GM12878 (cell line): ENCODE results near the gene LHX5. TPM values are rescaled to one million over a fixed set of nuclear protein-coding genes. Genes with fewer than 3 reads are reported as not detected.

Experiments used
- ATAC-seq: fragments of 200-7000 bp; cut with Tn5 transposase; 3 replicates; pipeline ENCODE4 v1.9.1; 2020; ENCODE audit warnings: mild to moderate bottlenecking, moderate library complexity
- BruUV-seq: library from RNA; stranded (reverse); fragments of 400-500 nt; replicated peaks from 2 replicates; lab custom pipeline; 2021; lab: Mats Ljungman, UMichigan
- CTCF ChIA-PET: fragments of 300-600 bp; sonication (Branson Sonifier 250); formaldehyde crosslinking; extraction: SDS; loops from one replicate; lab custom pipeline; 2021; ENCODE audit warnings: inconsistent platforms; lab: Yijun Ruan, JAX
- POLR2A ChIA-PET: fragments of 350-600 bp; formaldehyde crosslinking; extraction: SDS; loops from one replicate; lab custom pipeline; 2021; ENCODE audit warnings: inconsistent platforms; lab: Charles Lee
- RAD21 ChIA-PET: fragments of 300-600 bp; sonication (Branson Sonifier 250); formaldehyde crosslinking; loops from one replicate; lab custom pipeline; 2023; ENCODE audit warnings: antibody characterized with exemption; ENCODE audit not compliant: unreplicated experiment; lab: Charles Lee
- SMC1A ChIA-PET: fragments of 300-600 bp; sonication (Branson Sonifier 250); formaldehyde crosslinking; loops from one replicate; lab custom pipeline; 2023; ENCODE audit not compliant: unreplicated experiment, uncharacterized antibody; lab: Charles Lee
- DNase-seq: peaks from one replicate; pipeline ENCODE4 v3.0.0-alpha.2; 2011; ENCODE audit warnings: low read depth, low spot score
- FAIRE-seq: peaks from 3 replicates; lab custom pipeline; 2011; peaks lifted over from hg19 to GRCh38; lab: Jason Lieb, UNC
- H2AFZ ChIP-seq: 2 replicates; pipeline ENCODE4 v1.6.0; 2011; ENCODE audit warnings: low read depth, low read length, control low read depth; ENCODE audit not compliant: control insufficient read depth
- H3K27ac ChIP-seq: 2 replicates; pipeline ENCODE4 v1.5.1; 2011; ENCODE audit warnings: control low read depth; ENCODE audit not compliant: control insufficient read depth, insufficient read depth
- H3K27me3 ChIP-seq, 2 experiments: replicated peaks in 1 of 2; 2 replicates each; pipeline versions ENCODE4 v1.6.0 to v1.6.1; 2011; ENCODE audit warnings: low read length in 1 of 2; ENCODE audit not compliant: control insufficient read depth in 2 of 2, insufficient read depth in 2 of 2
- H3K36me3 ChIP-seq, 2 experiments: 2 replicates each; pipeline ENCODE4 v1.5.1; 2011; ENCODE audit warnings: low read length in 1 of 2; ENCODE audit not compliant: control insufficient read depth in 2 of 2, insufficient read depth in 2 of 2
- H3K4me1 ChIP-seq: 2 replicates; pipeline ENCODE4 v1.6.1; 2011; ENCODE audit warnings: mild to moderate bottlenecking, low read length, moderate library complexity, mixed read lengths; ENCODE audit not compliant: control insufficient read depth, insufficient read depth
- H3K4me2 ChIP-seq: 2 replicates; pipeline ENCODE4 v1.6.0; 2011; ENCODE audit warnings: control low read depth; ENCODE audit not compliant: control insufficient read depth, insufficient read depth
- H3K4me3 ChIP-seq: fragments of 200-600 bp; sonication (generic); 2 replicates; pipeline ENCODE4 v1.5.1; 2016
- H3K79me2 ChIP-seq: 2 replicates; pipeline ENCODE4 v1.6.0; 2011; ENCODE audit warnings: low read length; ENCODE audit not compliant: control insufficient read depth, insufficient read depth
- H3K9ac ChIP-seq: 2 replicates; pipeline ENCODE4 v1.8.0; 2011; ENCODE audit warnings: low read length, control low read depth, mixed read lengths; ENCODE audit not compliant: control insufficient read depth, insufficient read depth
- H3K9me3 ChIP-seq: replicated peaks from 3 replicates; pipeline ENCODE4 v1.5.1; 2011; ENCODE audit warnings: mild to moderate bottlenecking, low read length; ENCODE audit not compliant: control insufficient read depth, insufficient read depth
- H4K20me1 ChIP-seq: 2 replicates; pipeline ENCODE4 v1.6.0; 2011; ENCODE audit not compliant: control insufficient read depth, insufficient read depth
- ASH2L ChIP-seq: fragments of 300-600, 200-600 bp; sonication (generic); IDR thresholded peaks from 2 replicates; pipeline ENCODE4 v1.6.1; 2017; ENCODE audit warnings: low read depth, mild to moderate bottlenecking, borderline replicate concordance
- BMI1 ChIP-seq: fragments of 450-650 bp; IDR thresholded peaks from 2 replicates; pipeline ENCODE4 v1.6.1; 2016; ENCODE audit warnings: mild to moderate bottlenecking, moderate library complexity, borderline replicate concordance
- CREB1 ChIP-seq: IDR thresholded peaks from 2 replicates; pipeline ENCODE4 v1.6.1; 2012; ENCODE audit warnings: low read depth, mild to moderate bottlenecking, inconsistent platforms
- FOXM1 ChIP-seq: IDR thresholded peaks from 2 replicates; pipeline ENCODE4 v1.6.1; 2012; ENCODE audit warnings: low read depth, mild to moderate bottlenecking, inconsistent platforms, low read length, moderate library complexity
- HDGF ChIP-seq: fragments of 450-650 bp; IDR thresholded peaks from 2 replicates; pipeline ENCODE4 v1.6.1; 2016; ENCODE audit warnings: antibody characterized with exemption
- MTA3 ChIP-seq: IDR thresholded peaks from 2 replicates; pipeline ENCODE4 v1.6.1; 2012; ENCODE audit warnings: low read length, inconsistent platforms, borderline replicate concordance
- RAD51 ChIP-seq: fragments of 450-650 bp; IDR thresholded peaks from 2 replicates; pipeline ENCODE4 v1.6.1; 2016; ENCODE audit warnings: moderate library complexity, mild to moderate bottlenecking, inconsistent platforms
- SIN3A ChIP-seq: IDR thresholded peaks from 2 replicates; pipeline ENCODE4 v1.6.1; 2012; ENCODE audit warnings: low read depth, low read length, improper control_type of control experiment
- SRF ChIP-seq, 2 experiments: IDR thresholded peaks; 2 replicates each; pipeline ENCODE4 v1.6.1; 2011; ENCODE audit warnings: low read depth in 2 of 2, low read length in 2 of 2, mild to moderate bottlenecking in 1 of 2, moderate library complexity in 1 of 2
- WRNIP1 ChIP-seq: IDR thresholded peaks from 2 replicates; pipeline ENCODE4 v1.6.1; 2011; ENCODE audit warnings: low read depth, low read length, improper control_type of control experiment, borderline replicate concordance
- WGBS: methylation state at CpG from one replicate; pipeline ENCODE4 v1.1.6; 2016; ENCODE audit warnings: low lambda C conversion rate; ENCODE audit not compliant: insufficient replicate concordance, insufficient coverage; ENCODE audit errors: missing lambda C conversion rate; 5-methylcytosine and 5-hydroxymethylcytosine counted together
- in situ Hi-C: fragments of 300-500 bp; cut with MboI; formaldehyde crosslinking; loops from 9 replicates; pipeline ENCODE4 v1.14.3; 2018; ENCODE audit warnings: mixed read lengths
- intact Hi-C: fragments of 100-400 bp; cut with micrococcal nuclease; formaldehyde crosslinking; loops from one replicate; pipeline ENCODE4 v1.14.2; 2022; ENCODE audit not compliant: unreplicated experiment
- polyA plus RNA-seq, 11 experiments: library from polyadenylated mRNA; depleted of rRNA in 4 of 11; unstranded in 6 of 11; stranded (reverse) in 5 of 11; fragments of >200 nt; fragmentation: Nextera tagmentation in 4 of 11; fragmentation: Illumina TruSeq in 1 of 11; extraction: Ambion mirVana in 4 of 11; extraction: Trizol in 1 of 11; gene quantifications; 1 replicate in 1 of 11; 2 replicates in 10 of 11; pipeline versions ENCODE4 v1.2.1 to v1.2.3, GENCODE V29; 2011 to 2016; ENCODE audit warnings: inconsistent platforms in 2 of 11, missing spikeins in 2 of 11, low read depth in 1 of 11
- total RNA-seq, 4 experiments: library from RNA; depleted of rRNA in 3 of 4; stranded (reverse); fragments of >200 nt in 3 of 4; fragmentation: Illumina TruSeq in 1 of 4; extraction: Trizol in 1 of 4; gene quantifications; 2 replicates each; pipeline versions ENCODE4 v1.2.1 to v1.2.3, GENCODE V29; 2013 to 2021
- TF ChIP-seq, protein P1 (sequence below): fragments of 450-650 bp; IDR thresholded peaks from 2 replicates; pipeline ENCODE4 v1.6.1; 2017; ENCODE audit warnings: mild to moderate bottlenecking, moderate library complexity
- TF ChIP-seq, protein P2 (sequence below): IDR thresholded peaks from 2 replicates; pipeline ENCODE4 v1.6.1; 2011; ENCODE audit warnings: mild to moderate bottlenecking, low read depth, low read length, moderate library complexity; ENCODE audit not compliant: insufficient replicate concordance
- TF ChIP-seq, protein P3 (sequence below): fragments of 450-650 bp; formaldehyde crosslinking; IDR thresholded peaks from 2 replicates; pipeline ENCODE4 v1.4.0; 2022; ENCODE audit warnings: mild to moderate bottlenecking, moderate library complexity

LHX5 gene
- total and polyA plus RNA-seq, 10 of the 15 experiments (the other 5 are each of a cell fraction or from before 2014, with no cell fraction given) = 0.03 TPM; not detected in 9

DNA sequence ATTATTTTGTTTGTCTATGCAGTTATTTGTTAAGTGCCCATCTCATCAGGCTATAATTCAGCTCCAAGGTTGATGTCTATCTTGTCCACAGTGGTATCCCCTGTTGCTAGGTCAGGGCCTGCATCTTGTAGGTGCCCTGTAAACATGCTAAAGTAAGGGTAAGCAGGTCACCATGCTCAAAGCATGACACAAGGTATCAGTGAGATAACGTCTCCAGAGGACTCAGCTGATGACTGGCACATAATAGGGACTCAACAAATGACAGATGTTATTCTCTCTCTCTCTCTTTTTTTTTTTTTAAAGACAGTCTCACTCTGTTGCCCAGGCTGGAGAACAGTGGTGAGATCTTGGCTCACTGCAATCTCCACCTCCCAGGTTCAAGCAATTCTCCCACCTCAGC, 47.2 kb downstream of the LHX5 start:
- Histone ChIP-seq H2AFZ (no peak overlapping the region), H3K27me3 (no peaks in the 10 kb centered on the region), H3K4me1 (peaks cover 10% of the 10 kb centered on the region), H3K9ac (no peak overlapping the region), H3K4me2 (no peak overlapping the region), H3K36me3 (no peaks in the 10 kb centered on the region), H3K79me2 (no peaks in the 10 kb centered on the region), H3K4me3 (no peak overlapping the region), H4K20me1 (no peaks in the 10 kb centered on the region), H3K9me3 (no peaks in the 10 kb centered on the region), H3K27ac (no peak overlapping the region)
- no peak for DNase-seq
- ChIA-PET RAD21 (interaction anchor here (0.8 to 1.4 kb wide), 4 partner anchors 126 to 242 kb away, joined by 3 to 5 read pairs (median 3); no protein-coding TSS in a partner anchor), SMC1A (interaction anchor here (0.5 to 1.8 kb wide), 8 partner anchors 98 to 396 kb away, joined by 3 to 8 read pairs (median 4); no protein-coding TSS in a partner anchor), POLR2A (interaction anchor here (0.6 to 1.7 kb wide), 3 partner anchors 89 to 1346 kb away, joined by 3 to 6 read pairs (median 3); partner anchors contain the start of gene SLC8B1), CTCF (interaction anchor here (0.5 to 1.6 kb wide), 18 partner anchors 15 to 1328 kb away, joined by 3 to 16 read pairs (median 3); no protein-coding TSS in a partner anchor)
- ATAC-seq = no peak
- no TSS peak for BruUV-seq
- 59% methylated on average over 1 of the region's 1 CpG for WGBS
- intact Hi-C loops (loop anchor here (5.0 kb wide), 1 partner anchor 237 kb away; the partner anchor contains the start of genes DDX54 and RITA1), in situ Hi-C loops (loop anchor here (5.0 kb wide), 1 partner anchor 227 kb away; no protein-coding TSS in a partner anchor)
- FAIRE-seq = no peak
- TF ChIP-seq CREB1 (no peak), HDGF (no peak), FOXM1 (no peak), SRF (IDR thresholded peaks at IDR 0.05; ENCODE audit: low read depth in 2 of 2, low read length in 2 of 2) (no peak), BMI1 (no peak), ASH2L (no peak), SIN3A (no peak), MTA3 (no peak), WRNIP1 (no peak), RAD51 (no peak)
- TF ChIP-seq, protein P1, sequence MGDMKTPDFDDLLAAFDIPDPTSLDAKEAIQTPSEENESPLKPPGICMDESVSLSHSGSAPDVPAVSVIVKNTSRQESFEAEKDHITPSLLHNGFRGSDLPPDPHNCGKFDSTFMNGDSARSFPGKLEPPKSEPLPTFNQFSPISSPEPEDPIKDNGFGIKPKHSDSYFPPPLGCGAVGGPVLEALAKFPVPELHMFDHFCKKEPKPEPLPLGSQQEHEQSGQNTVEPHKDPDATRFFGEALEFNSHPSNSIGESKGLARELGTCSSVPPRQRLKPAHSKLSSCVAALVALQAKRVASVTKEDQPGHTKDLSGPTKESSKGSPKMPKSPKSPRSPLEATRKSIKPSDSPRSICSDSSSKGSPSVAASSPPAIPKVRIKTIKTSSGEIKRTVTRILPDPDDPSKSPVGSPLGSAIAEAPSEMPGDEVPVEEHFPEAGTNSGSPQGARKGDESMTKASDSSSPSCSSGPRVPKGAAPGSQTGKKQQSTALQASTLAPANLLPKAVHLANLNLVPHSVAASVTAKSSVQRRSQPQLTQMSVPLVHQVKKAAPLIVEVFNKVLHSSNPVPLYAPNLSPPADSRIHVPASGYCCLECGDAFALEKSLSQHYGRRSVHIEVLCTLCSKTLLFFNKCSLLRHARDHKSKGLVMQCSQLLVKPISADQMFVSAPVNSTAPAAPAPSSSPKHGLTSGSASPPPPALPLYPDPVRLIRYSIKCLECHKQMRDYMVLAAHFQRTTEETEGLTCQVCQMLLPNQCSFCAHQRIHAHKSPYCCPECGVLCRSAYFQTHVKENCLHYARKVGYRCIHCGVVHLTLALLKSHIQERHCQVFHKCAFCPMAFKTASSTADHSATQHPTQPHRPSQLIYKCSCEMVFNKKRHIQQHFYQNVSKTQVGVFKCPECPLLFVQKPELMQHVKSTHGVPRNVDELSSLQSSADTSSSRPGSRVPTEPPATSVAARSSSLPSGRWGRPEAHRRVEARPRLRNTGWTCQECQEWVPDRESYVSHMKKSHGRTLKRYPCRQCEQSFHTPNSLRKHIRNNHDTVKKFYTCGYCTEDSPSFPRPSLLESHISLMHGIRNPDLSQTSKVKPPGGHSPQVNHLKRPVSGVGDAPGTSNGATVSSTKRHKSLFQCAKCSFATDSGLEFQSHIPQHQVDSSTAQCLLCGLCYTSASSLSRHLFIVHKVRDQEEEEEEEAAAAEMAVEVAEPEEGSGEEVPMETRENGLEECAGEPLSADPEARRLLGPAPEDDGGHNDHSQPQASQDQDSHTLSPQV = no peak
- TF ChIP-seq, protein P2, sequence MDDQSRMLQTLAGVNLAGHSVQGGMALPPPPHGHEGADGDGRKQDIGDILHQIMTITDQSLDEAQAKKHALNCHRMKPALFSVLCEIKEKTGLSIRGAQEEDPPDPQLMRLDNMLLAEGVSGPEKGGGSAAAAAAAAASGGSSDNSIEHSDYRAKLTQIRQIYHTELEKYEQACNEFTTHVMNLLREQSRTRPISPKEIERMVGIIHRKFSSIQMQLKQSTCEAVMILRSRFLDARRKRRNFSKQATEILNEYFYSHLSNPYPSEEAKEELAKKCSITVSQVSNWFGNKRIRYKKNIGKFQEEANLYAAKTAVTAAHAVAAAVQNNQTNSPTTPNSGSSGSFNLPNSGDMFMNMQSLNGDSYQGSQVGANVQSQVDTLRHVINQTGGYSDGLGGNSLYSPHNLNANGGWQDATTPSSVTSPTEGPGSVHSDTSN = no peak
- TF ChIP-seq, protein P3, sequence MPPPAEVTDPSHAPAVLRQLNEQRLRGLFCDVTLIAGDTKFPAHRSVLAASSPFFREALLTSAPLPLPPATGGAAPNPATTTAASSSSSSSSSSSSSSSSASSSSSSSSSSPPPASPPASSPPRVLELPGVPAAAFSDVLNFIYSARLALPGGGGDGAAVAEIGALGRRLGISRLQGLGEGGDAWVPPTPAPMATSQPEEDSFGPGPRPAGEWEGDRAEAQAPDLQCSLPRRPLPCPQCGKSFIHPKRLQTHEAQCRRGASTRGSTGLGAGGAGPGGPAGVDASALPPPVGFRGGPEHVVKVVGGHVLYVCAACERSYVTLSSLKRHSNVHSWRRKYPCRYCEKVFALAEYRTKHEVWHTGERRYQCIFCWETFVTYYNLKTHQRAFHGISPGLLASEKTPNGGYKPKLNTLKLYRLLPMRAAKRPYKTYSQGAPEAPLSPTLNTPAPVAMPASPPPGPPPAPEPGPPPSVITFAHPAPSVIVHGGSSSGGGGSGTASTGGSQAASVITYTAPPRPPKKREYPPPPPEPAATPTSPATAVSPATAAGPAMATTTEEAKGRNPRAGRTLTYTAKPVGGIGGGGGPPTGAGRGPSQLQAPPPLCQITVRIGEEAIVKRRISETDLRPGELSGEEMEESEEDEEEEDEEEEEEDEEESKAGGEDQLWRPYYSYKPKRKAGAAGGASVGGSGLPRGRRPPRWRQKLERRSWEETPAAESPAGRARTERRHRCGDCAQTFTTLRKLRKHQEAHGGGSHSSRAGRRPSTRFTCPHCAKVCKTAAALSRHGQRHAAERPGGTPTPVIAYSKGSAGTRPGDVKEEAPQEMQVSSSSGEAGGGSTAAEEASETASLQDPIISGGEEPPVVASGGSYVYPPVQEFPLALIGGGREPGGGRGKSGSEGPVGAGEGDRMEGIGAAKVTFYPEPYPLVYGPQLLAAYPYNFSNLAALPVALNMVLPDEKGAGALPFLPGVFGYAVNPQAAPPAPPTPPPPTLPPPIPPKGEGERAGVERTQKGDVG = no peak
